Right renal cortex interstitium (tissue), 3 donors: ENCODE results near the gene ATP11A. TPM values are rescaled to one million over a fixed set of nuclear protein-coding genes. Genes with fewer than 3 reads are reported as not detected.

Experiments
- DNase-seq, 3 donors: peaks; one replicate each; pipeline ENCODE4 v3.0.0-alpha.2; 2013; ENCODE audit warnings: low read depth in 3 of 3, low spot score in 2 of 3
- polyA plus RNA-seq, 3 donors: library from polyadenylated mRNA; unstranded; fragments of 120-200 nt; gene quantifications; one replicate each; pipeline ENCODE4 v1.2.1, GENCODE V29; 2013; ENCODE audit not compliant: insufficient read length in 3 of 3

The ATP11A gene
- 10 to 100 TPM; 34.8 to 39.4 (median 37.3) TPM for polyA plus RNA-seq

- DNase-seq, result peak in 2 of 3 donors; percentile 77 to 83
These were observed at the start of gene ATP11A for GRCh38 chr13:112689303-112690245. Gene ATP11A (plus strand): TSS chr13:112690038. CDS start chr13:112690417, 379 bp downstream.

- no peak for DNase-seq
These were observed 48.3 kb upstream of the ATP11A start for GRCh38 chr13:112641456-112642089.

GRCh38 chr13:112642090-112642460 is 47.8 kb upstream of the ATP11A start:
- no peak for DNase-seq

- no peak for DNase-seq
These were observed 45.9 kb upstream of the ATP11A start for GRCh38 chr13:112643759-112644459.

GRCh38 chr13:112645327-112645914 is 44.4 kb upstream of the ATP11A start:
- no peak for DNase-seq

GRCh38 chr13:112647256-112647655 is 42.6 kb upstream of the ATP11A start:
- no peak for DNase-seq

- DNase-seq, result no peak
These were observed 41.7 kb upstream of the ATP11A start for GRCh38 chr13:112648101-112648500.

- DNase-seq, result no peak
These were observed 40.7 kb upstream of the ATP11A start for GRCh38 chr13:112648966-112649690.

- no peak for DNase-seq
These were observed 38.5 kb upstream of the ATP11A start for GRCh38 chr13:112651311-112651710.

- DNase-seq, result no peak
These were observed 37.9 kb upstream of the ATP11A start for GRCh38 chr13:112651750-112652511.

GRCh38 chr13:112652512-112653070 is 37.2 kb upstream of the ATP11A start:
- no peak for DNase-seq

- DNase-seq, result no peak
These were observed 36.8 kb upstream of the ATP11A start for GRCh38 chr13:112653071-112653470.

GRCh38 chr13:112655913-112656312 is 33.9 kb upstream of the ATP11A start:
- no peak for DNase-seq

- DNase-seq, result peak in 2 of 3 donors; percentile 20 to 65
These were observed 31.9 kb upstream of the ATP11A start for GRCh38 chr13:112657850-112658445.

GRCh38 chr13:112658808-112659207 is 31.0 kb upstream of the ATP11A start:
- no peak for DNase-seq

- no peak for DNase-seq
These were observed 28.5 kb upstream of the ATP11A start for GRCh38 chr13:112661291-112661690.

GRCh38 chr13:112664501-112665203 is 25.2 kb upstream of the ATP11A start:
- no peak for DNase-seq

GRCh38 chr13:112668924-112669323 is 20.9 kb upstream of the ATP11A start:
- DNase-seq, result no peak
